HCT116 (cell line): ENCODE results near the gene NRIP2.

Experiments
- SIN3A ChIP-seq: IDR thresholded peaks from 2 replicates; pipeline ENCODE4 v1.6.1; 2012; ENCODE audit warnings: low read depth
- TF ChIP-seq, protein P1 (sequence below), 3 experiments: fragments of 200-600 bp in 1 of 3; sonication (generic) in 1 of 3; IDR thresholded peaks in 2 of 3; conservative IDR thresholded peaks in 1 of 3; 2 replicates each; pipeline ENCODE4 v1.5.1; 2012 to 2017; ENCODE audit warnings: low read depth in 2 of 3, low read length in 2 of 3, antibody characterized with exemption in 1 of 3, borderline replicate concordance in 1 of 3, control low read depth in 1 of 3, mild to moderate bottlenecking in 1 of 3, mixed read lengths in 1 of 3, mixed run types in 1 of 3, moderate library complexity in 1 of 3; ENCODE audit not compliant: insufficient read depth in 1 of 3

DNA sequence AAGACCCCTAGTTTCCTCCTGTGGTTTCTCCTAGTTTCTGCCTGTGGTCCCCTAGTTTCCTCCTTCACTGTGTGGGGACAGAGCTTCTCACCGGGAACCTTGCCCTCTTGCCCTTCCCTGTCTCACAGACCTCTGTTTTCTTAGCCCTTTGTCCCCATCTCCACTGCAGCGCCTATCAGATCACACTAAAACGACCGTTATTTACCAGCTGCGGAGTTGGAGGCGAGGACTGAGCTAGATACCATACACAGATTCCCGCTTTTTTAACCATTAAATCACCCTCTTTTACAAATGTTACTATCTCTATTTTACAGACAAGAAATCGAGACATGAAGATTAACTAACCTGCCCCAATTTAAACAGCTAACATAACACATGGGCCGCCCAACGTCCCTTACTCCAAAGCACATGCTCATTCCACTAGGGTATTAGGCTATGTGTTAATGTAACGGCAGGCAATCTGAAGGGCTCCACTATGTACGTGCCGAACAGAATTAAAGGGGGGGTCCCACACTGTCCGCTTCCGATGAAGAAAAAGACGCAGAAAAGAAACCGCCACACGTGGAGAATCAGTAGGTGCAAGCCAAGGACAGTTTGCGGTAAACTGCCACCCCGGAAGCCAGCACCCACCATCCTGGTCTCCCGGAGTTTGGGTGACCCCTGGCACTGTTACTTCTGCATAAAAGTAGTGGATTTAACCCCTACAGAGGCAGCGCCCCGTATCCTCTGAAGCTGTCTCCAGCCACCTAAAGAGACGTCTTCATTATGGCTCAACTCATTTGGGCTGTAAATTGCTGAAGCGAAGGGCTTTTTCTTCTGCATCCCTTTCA is 41.9 kb downstream of the NRIP2 start:
- no peak for TF ChIP-seq SIN3A
- TF ChIP-seq, protein P1, sequence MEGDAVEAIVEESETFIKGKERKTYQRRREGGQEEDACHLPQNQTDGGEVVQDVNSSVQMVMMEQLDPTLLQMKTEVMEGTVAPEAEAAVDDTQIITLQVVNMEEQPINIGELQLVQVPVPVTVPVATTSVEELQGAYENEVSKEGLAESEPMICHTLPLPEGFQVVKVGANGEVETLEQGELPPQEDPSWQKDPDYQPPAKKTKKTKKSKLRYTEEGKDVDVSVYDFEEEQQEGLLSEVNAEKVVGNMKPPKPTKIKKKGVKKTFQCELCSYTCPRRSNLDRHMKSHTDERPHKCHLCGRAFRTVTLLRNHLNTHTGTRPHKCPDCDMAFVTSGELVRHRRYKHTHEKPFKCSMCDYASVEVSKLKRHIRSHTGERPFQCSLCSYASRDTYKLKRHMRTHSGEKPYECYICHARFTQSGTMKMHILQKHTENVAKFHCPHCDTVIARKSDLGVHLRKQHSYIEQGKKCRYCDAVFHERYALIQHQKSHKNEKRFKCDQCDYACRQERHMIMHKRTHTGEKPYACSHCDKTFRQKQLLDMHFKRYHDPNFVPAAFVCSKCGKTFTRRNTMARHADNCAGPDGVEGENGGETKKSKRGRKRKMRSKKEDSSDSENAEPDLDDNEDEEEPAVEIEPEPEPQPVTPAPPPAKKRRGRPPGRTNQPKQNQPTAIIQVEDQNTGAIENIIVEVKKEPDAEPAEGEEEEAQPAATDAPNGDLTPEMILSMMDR (IDR thresholded peaks at IDR 0.05 in 2 of 3, conservative IDR thresholded peaks at IDR 0.05 in 1 of 3; ENCODE audit: borderline replicate concordance in 1 of 3, insufficient read depth in 1 of 3, low read depth in 2 of 3, low read length in 2 of 3): no peak
